A673 (cell line): ENCODE data around the gene RFFL. TPM values are rescaled to one million over a fixed set of nuclear protein-coding genes. Genes with fewer than 3 reads are reported as not detected.
A peak's percentile ranks its signal among the peaks of the same experiment; 100 is the strongest.

ENCODE experiments used
- BruUV-seq: library from RNA; stranded (reverse); fragments of 400-500 nt; replicated peaks from 2 replicates; lab custom pipeline; 2021; lab: Mats Ljungman, UMichigan
- CTCF ChIA-PET: fragments of 300-600 bp; sonication (Branson Sonifier 250); formaldehyde crosslinking; loops from one replicate; lab custom pipeline; 2022; ENCODE audit warnings: antibody characterized with exemption; lab: Charles Lee
- POLR2A ChIA-PET: fragments of 300-600 bp; sonication (Branson Sonifier 250); formaldehyde crosslinking; loops from one replicate; lab custom pipeline; 2022; ENCODE audit warnings: antibody characterized with exemption; ENCODE audit not compliant: low non-redundant PET; lab: Charles Lee
- DNase-seq: peaks from one replicate; pipeline ENCODE4 v3.0.0-alpha.2; 2015; ENCODE audit warnings: low spot score
- H3K27ac ChIP-seq: fragments of 200-600 bp; sonication (generic); 2 replicates; pipeline ENCODE4 v1.5.1; 2016; ENCODE audit warnings: mixed run types, low read depth, mild to moderate bottlenecking, mixed read lengths, antibody characterized with exemption, low read length; ENCODE audit not compliant: poor library complexity, severe bottlenecking
- H3K27me3 ChIP-seq: fragments of 200-600 bp; sonication (generic); replicated peaks from 2 replicates; pipeline ENCODE4 v1.6.1; 2017; ENCODE audit warnings: mixed run types, low read depth, mild to moderate bottlenecking, mixed read lengths, antibody characterized with exemption, low read length; ENCODE audit not compliant: insufficient read depth, poor library complexity
- H3K36me3 ChIP-seq: fragments of 200-600 bp; sonication (generic); 2 replicates; pipeline ENCODE4 v1.6.1; 2016; ENCODE audit warnings: mixed run types, mild to moderate bottlenecking, mixed read lengths, antibody characterized with exemption, low read length; ENCODE audit not compliant: insufficient read depth, poor library complexity, severe bottlenecking
- H3K4me1 ChIP-seq: fragments of 200-600 bp; sonication (generic); 2 replicates; pipeline ENCODE4 v1.6.1; 2017; ENCODE audit warnings: mixed run types, mild to moderate bottlenecking, mixed read lengths, antibody characterized with exemption, low read length; ENCODE audit not compliant: insufficient read depth, poor library complexity, severe bottlenecking
- H3K4me3 ChIP-seq: fragments of 200-600 bp; sonication (generic); 2 replicates; pipeline ENCODE4 v1.5.1; 2016; ENCODE audit warnings: low read depth, mixed run types, mild to moderate bottlenecking, mixed read lengths, low read length; ENCODE audit not compliant: poor library complexity, severe bottlenecking
- H3K9me3 ChIP-seq: fragments of 200-600 bp; sonication (generic); 2 replicates; pipeline ENCODE4 v1.6.1; 2016; ENCODE audit warnings: mixed run types, low read depth, mild to moderate bottlenecking, mixed read lengths, antibody characterized with exemption, low read length; ENCODE audit not compliant: poor library complexity, severe bottlenecking
- EZH2 ChIP-seq: fragments of 200-600 bp; sonication (generic); IDR thresholded peaks from 2 replicates; pipeline ENCODE4 v1.6.1; 2017; ENCODE audit warnings: borderline replicate concordance, low read depth, mild to moderate bottlenecking, mixed read lengths, antibody characterized with exemption, low read length; ENCODE audit not compliant: poor library complexity, severe bottlenecking
- intact Hi-C: fragments of 100-400 bp; cut with micrococcal nuclease; formaldehyde crosslinking; loops from one replicate; pipeline ENCODE4 v1.10.0; 2022; ENCODE audit not compliant: unreplicated experiment
- total RNA-seq: library from RNA; stranded (reverse); gene quantifications from 2 replicates; pipeline ENCODE4 v1.2.3, GENCODE V29; 2021
- TF ChIP-seq, protein P1 (sequence below): fragments of 300-800, 200-600 bp; sonication (generic); conservative IDR thresholded peaks from 2 replicates; pipeline ENCODE4 v1.5.1; 2017; ENCODE audit warnings: low read depth, mild to moderate bottlenecking, antibody characterized with exemption, low read length, moderate library complexity, mixed read lengths

RFFL gene
- total RNA-seq, 1 experiment from 2014 or later, result 10.5 TPM

GRCh38 chr17:34996422-34997285 lies 66.9 kb downstream of the RFFL start:
- CTCF ChIA-PET, result no interaction called here
- H3K9me3 ChIP-seq, result no peaks in the 10 kb centered on the region

GRCh38 chr17:34993031-34993430 lies 70.5 kb downstream of the RFFL start:
- Histone ChIP-seq H3K27me3 (no peaks in the 10 kb centered on the region), H3K4me1 (no peaks in the 10 kb centered on the region), H3K9me3 (no peaks in the 10 kb centered on the region), H3K27ac (no peak overlapping the region), H3K4me3 (no peak overlapping the region), H3K36me3 (peaks cover 7% of the 10 kb centered on the region)
- intact Hi-C loops, result no loop called here
- CTCF ChIA-PET, result no interaction called here
- no TSS peak for BruUV-seq
- no peak for DNase-seq
- TF ChIP-seq, protein P1, sequence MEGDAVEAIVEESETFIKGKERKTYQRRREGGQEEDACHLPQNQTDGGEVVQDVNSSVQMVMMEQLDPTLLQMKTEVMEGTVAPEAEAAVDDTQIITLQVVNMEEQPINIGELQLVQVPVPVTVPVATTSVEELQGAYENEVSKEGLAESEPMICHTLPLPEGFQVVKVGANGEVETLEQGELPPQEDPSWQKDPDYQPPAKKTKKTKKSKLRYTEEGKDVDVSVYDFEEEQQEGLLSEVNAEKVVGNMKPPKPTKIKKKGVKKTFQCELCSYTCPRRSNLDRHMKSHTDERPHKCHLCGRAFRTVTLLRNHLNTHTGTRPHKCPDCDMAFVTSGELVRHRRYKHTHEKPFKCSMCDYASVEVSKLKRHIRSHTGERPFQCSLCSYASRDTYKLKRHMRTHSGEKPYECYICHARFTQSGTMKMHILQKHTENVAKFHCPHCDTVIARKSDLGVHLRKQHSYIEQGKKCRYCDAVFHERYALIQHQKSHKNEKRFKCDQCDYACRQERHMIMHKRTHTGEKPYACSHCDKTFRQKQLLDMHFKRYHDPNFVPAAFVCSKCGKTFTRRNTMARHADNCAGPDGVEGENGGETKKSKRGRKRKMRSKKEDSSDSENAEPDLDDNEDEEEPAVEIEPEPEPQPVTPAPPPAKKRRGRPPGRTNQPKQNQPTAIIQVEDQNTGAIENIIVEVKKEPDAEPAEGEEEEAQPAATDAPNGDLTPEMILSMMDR, result no peak
- no peak for TF ChIP-seq EZH2
- POLR2A ChIA-PET, result no interaction called here

More at GRCh38 chr17:34996422-34997285, 66.9 kb downstream of the RFFL start:
- intact Hi-C loops, result no loop called here
- no peak overlapping the region for H3K27ac ChIP-seq
- H3K4me1 ChIP-seq, result no peaks in the 10 kb centered on the region
- DNase-seq, result peak; percentile 1
- TF ChIP-seq, protein P1, result no peak
- no peak for TF ChIP-seq EZH2
- peaks cover 4% of the 10 kb centered on the region for H3K36me3 ChIP-seq
- no peak overlapping the region for H3K4me3 ChIP-seq
- no peaks in the 10 kb centered on the region for H3K27me3 ChIP-seq
- POLR2A ChIA-PET, result interaction anchor here (0.5 kb wide), 1 partner anchor 70 kb away, joined by 3 read pairs; no protein-coding TSS in a partner anchor
- no TSS peak for BruUV-seq

DNA sequence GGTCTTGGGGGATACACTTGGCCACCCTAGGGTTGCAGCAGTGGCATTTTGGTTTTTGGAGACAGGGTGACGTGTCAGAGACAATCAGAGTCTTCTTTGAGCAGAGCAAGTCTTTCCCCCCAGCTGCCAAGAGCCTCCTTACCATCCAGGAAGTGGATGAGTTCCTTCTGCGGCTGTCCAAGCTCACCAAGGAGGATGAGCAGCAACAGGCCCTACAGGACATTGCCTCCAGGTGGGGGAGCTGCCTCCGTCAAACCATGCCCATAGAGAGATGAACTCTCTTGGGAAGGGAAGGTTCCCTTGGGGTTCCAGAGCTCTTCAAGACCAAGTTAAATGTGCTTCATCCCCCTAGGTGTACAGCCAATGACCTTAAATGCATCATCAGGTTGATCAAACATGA lies 71.9 kb downstream of the RFFL start:
- CTCF ChIA-PET, result no interaction called here
- BruUV-seq, result no TSS peak
- intact Hi-C loops, result no loop called here
- Histone ChIP-seq H3K27ac (no peak overlapping the region), H3K27me3 (no peaks in the 10 kb centered on the region), H3K4me3 (no peak overlapping the region), H3K4me1 (no peaks in the 10 kb centered on the region), H3K36me3 (peaks cover 7% of the 10 kb centered on the region), H3K9me3 (no peaks in the 10 kb centered on the region)
- POLR2A ChIA-PET, result interaction anchor here (0.6 kb wide), 1 partner anchor 1620 kb away, joined by 3 read pairs; no protein-coding TSS in a partner anchor
- no peak for DNase-seq
- TF ChIP-seq EZH2, result no peak
- TF ChIP-seq, protein P1, result no peak
